H9 (cell line): ENCODE measurements around the gene IFT27. TPM values are rescaled to one million over a fixed set of nuclear protein-coding genes. Genes with fewer than 3 reads are reported as not detected.

Experiments
- DNase-seq: peaks from one replicate; pipeline ENCODE4 v3.0.0-alpha.2; 2017
- H2AFZ ChIP-seq: one replicate; pipeline ENCODE4 v1.6.1; 2013; ENCODE audit warnings: mild to moderate bottlenecking, low read length, control low read depth, moderate library complexity
- H2AK5ac ChIP-seq: 2 replicates; pipeline ENCODE4 v1.6.1; 2013; ENCODE audit warnings: low read length, control low read depth, mixed read lengths; ENCODE audit not compliant: insufficient read length
- H2BK120ac ChIP-seq: one replicate; pipeline ENCODE4 v1.6.1; 2013; ENCODE audit warnings: low read depth, mild to moderate bottlenecking, low read length, control low read depth, inconsistent platforms; ENCODE audit not compliant: poor library complexity, severe bottlenecking
- H2BK12ac ChIP-seq: 2 replicates; pipeline ENCODE4 v1.6.1; 2013; ENCODE audit warnings: low read length, control low read depth, mixed read lengths, low read depth; ENCODE audit not compliant: insufficient read length
- H2BK15ac ChIP-seq: 2 replicates; pipeline ENCODE4 v1.6.1; 2013; ENCODE audit warnings: low read depth, low read length, control low read depth
- H2BK20ac ChIP-seq: one replicate; pipeline ENCODE4 v1.6.1; 2013; ENCODE audit warnings: low read depth, mild to moderate bottlenecking, low read length, control low read depth, inconsistent platforms; ENCODE audit not compliant: poor library complexity, severe bottlenecking
- H2BK5ac ChIP-seq: 2 replicates; pipeline ENCODE4 v1.6.1; 2013; ENCODE audit warnings: low read length, control low read depth, mixed read lengths; ENCODE audit not compliant: insufficient read length
- H3K14ac ChIP-seq: 2 replicates; pipeline ENCODE4 v1.6.1; 2013; ENCODE audit warnings: low read length, control low read depth; ENCODE audit not compliant: insufficient read depth
- H3K18ac ChIP-seq: 2 replicates; pipeline ENCODE4 v1.6.1; 2013; ENCODE audit warnings: low read depth, mild to moderate bottlenecking, mixed read lengths, low read length, control low read depth; ENCODE audit not compliant: insufficient read length
- H3K23ac ChIP-seq: 2 replicates; pipeline ENCODE4 v1.6.1; 2013; ENCODE audit warnings: low read length, control low read depth, mixed read lengths, low read depth; ENCODE audit not compliant: insufficient read length
- H3K23me2 ChIP-seq: 2 replicates; pipeline ENCODE4 v1.6.1; 2013; ENCODE audit warnings: low read depth, mild to moderate bottlenecking, mixed read lengths, low read length, control low read depth; ENCODE audit not compliant: insufficient read length, poor library complexity, severe bottlenecking
- H3K27ac ChIP-seq: 2 replicates; pipeline ENCODE4 v1.5.1; 2013; ENCODE audit warnings: low read length, control low read depth, mixed read lengths, low read depth; ENCODE audit not compliant: insufficient read length
- H3K27me3 ChIP-seq: 2 replicates; pipeline ENCODE4 v1.6.1; 2013; ENCODE audit warnings: low read length, control low read depth, inconsistent platforms; ENCODE audit not compliant: insufficient read depth
- H3K4ac ChIP-seq: 2 replicates; pipeline ENCODE4 v1.6.1; 2013; ENCODE audit warnings: low read depth, mild to moderate bottlenecking, control low read depth, inconsistent platforms, low read length, moderate library complexity
- H3K4me1 ChIP-seq: 2 replicates; pipeline ENCODE4 v1.6.1; 2013; ENCODE audit warnings: low read length, control low read depth, inconsistent platforms; ENCODE audit not compliant: insufficient read depth
- H3K4me2 ChIP-seq: 2 replicates; pipeline ENCODE4 v1.6.1; 2013; ENCODE audit warnings: low read length, control low read depth, mixed read lengths; ENCODE audit not compliant: insufficient read length, insufficient read depth
- H3K56ac ChIP-seq: 2 replicates; pipeline ENCODE4 v1.6.1; 2013; ENCODE audit warnings: low read depth, mild to moderate bottlenecking, mixed read lengths, low read length, control low read depth; ENCODE audit not compliant: insufficient read length
- H3K79me1 ChIP-seq: 2 replicates; pipeline ENCODE4 v1.6.1; 2013; ENCODE audit warnings: low read depth, mild to moderate bottlenecking, moderate library complexity, low read length, control low read depth, inconsistent platforms; ENCODE audit not compliant: insufficient read depth, poor library complexity, severe bottlenecking
- H3K79me2 ChIP-seq: 2 replicates; pipeline ENCODE4 v1.6.1; 2013; ENCODE audit warnings: low read length, control low read depth, inconsistent platforms; ENCODE audit not compliant: insufficient read depth
- H3K9ac ChIP-seq: 2 replicates; pipeline ENCODE4 v1.6.1; 2013; ENCODE audit warnings: low read length, control low read depth, mixed read lengths; ENCODE audit not compliant: insufficient read length; ENCODE audit errors: extremely low read depth
- H3K9me3 ChIP-seq: one replicate; pipeline ENCODE4 v1.6.1; 2013; ENCODE audit warnings: low read depth, low read length, inconsistent platforms; ENCODE audit not compliant: control insufficient read depth
- H3T11ph ChIP-seq: one replicate; pipeline ENCODE4 v1.6.1; 2013; ENCODE audit warnings: mild to moderate bottlenecking, low read length, control low read depth, inconsistent platforms
- H4K20me1 ChIP-seq: one replicate; pipeline ENCODE4 v1.6.1; 2013; ENCODE audit not compliant: control insufficient read depth, insufficient read length, insufficient read depth
- H4K5ac ChIP-seq: 2 replicates; pipeline ENCODE4 v1.6.1; 2013; ENCODE audit warnings: low read depth, mild to moderate bottlenecking, mixed read lengths, low read length, control low read depth; ENCODE audit not compliant: insufficient read length
- H4K8ac ChIP-seq: replicated peaks from 2 replicates; pipeline ENCODE4 v1.6.1; 2013; ENCODE audit warnings: low read length, control low read depth, mixed read lengths, low read depth; ENCODE audit not compliant: insufficient read length
- H4K91ac ChIP-seq: 2 replicates; pipeline ENCODE4 v1.6.1; 2013; ENCODE audit warnings: low read depth, mild to moderate bottlenecking, moderate library complexity, mixed read lengths, low read length, control low read depth; ENCODE audit not compliant: insufficient read length
- H3K27ac Mint-ChIP-seq, 3 experiments: 2 replicates in 2 of 3; 3 replicates in 1 of 3; pipeline ENCODE4 v1.8.0; 2020 to 2021; ENCODE audit warnings: mixed read lengths in 3 of 3, mild to moderate bottlenecking in 1 of 3, moderate library complexity in 1 of 3
- H3K27me3 Mint-ChIP-seq: 2 replicates; pipeline ENCODE4 v1.8.0; 2021; ENCODE audit warnings: low read depth, mild to moderate bottlenecking, moderate library complexity, mixed read lengths
- H3K36me3 Mint-ChIP-seq, 3 experiments: 2 replicates in 2 of 3; 3 replicates in 1 of 3; pipeline ENCODE4 v1.8.0; 2020 to 2021; ENCODE audit warnings: low read depth in 3 of 3, mixed read lengths in 3 of 3; ENCODE audit not compliant: insufficient read depth in 1 of 3
- H3K4me1 Mint-ChIP-seq, 2 experiments: 2 replicates each; pipeline ENCODE4 v1.8.0; 2020; ENCODE audit warnings: mixed read lengths in 2 of 2
- H3K4me3 Mint-ChIP-seq, 2 experiments: 2 replicates in 1 of 2; 3 replicates in 1 of 2; pipeline ENCODE4 v1.8.0; 2020 to 2021; ENCODE audit warnings: mild to moderate bottlenecking in 2 of 2, mixed read lengths in 2 of 2, moderate library complexity in 1 of 2
- H3K9me3 Mint-ChIP-seq, 2 experiments: 2 replicates in 1 of 2; 3 replicates in 1 of 2; pipeline ENCODE4 v1.8.0; 2020; ENCODE audit warnings: mild to moderate bottlenecking in 2 of 2, mixed read lengths in 2 of 2, moderate library complexity in 1 of 2
- CTCF ChIP-seq: fragments of 200-600 bp; sonication (generic); conservative IDR thresholded peaks from 3 replicates; pipeline ENCODE4 v1.8.0; 2021; ENCODE audit warnings: antibody characterized with exemption, mild to moderate bottlenecking
- WGBS: extraction: QIAGEN DNeasy Blood & Tissue Kit; methylation state at CpG from one replicate; pipeline ENCODE4 v1.1.7; 2013; ENCODE audit warnings: missing lambda C conversion rate, low lambda C conversion rate, mixed read lengths; ENCODE audit not compliant: insufficient read length; ENCODE audit errors: extremely low coverage; 5-methylcytosine and 5-hydroxymethylcytosine counted together
- total RNA-seq: library from RNA; stranded (reverse); gene quantifications from 2 replicates; pipeline ENCODE4 v1.2.1, GENCODE V29; 2021

IFT27 gene
- total RNA-seq, 1 experiment from 2014 or later = 43.4 TPM

DNA sequence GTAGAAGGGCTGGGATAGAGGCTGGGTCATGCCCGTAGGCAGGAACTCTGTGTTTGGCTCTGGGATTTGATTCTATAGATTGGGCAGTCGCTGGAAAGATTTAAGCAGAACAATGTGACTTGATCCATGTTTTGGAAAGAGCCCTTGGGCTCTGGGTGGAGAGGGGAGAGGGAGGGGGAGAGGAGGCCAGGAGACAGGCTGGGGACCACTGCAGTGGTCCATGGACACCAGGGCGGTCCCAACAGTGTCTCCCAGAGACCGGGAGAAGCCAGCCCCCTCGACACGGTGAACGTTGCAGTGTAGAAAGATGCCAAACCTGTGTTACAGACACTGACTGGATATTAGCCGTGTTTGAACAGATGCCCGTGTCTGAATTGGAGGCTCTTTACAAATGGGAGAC is 21.5 kb upstream of the IFT27 start:
- H2BK15ac ChIP-seq = no peak overlapping the region
- H3K9ac ChIP-seq = no peak overlapping the region
- H3K27ac ChIP-seq = no peak overlapping the region
- no peak overlapping the region for H2BK120ac ChIP-seq
- no peaks in the 10 kb centered on the region for H3K9me3 ChIP-seq
- H2BK12ac ChIP-seq = no peak overlapping the region
- Mint-ChIP-seq H3K27ac (peak overlapping the region in 2 of 3 experiments; percentile 6 to 34; a peak in 1 of 7 replicates), H3K27me3 (peaks cover 13% of the 10 kb centered on the region), H3K36me3 (no peaks in the 10 kb centered on the region), H3K4me3 (peak overlapping the region in 1 of 2 experiments; percentile 16; a peak in 1 of 5 replicates), H3K9me3 (peaks cover 0 to 3% of the 10 kb centered on the region in 2 experiments; a peak in 2 of 5 replicates), H3K4me1 (peaks cover 45 to 46% of the 10 kb centered on the region in 2 experiments)
- H3K23me2 ChIP-seq = no peaks in the 10 kb centered on the region
- no peak for TF ChIP-seq CTCF
- no peak overlapping the region for H4K91ac ChIP-seq
- H3K18ac ChIP-seq = no peak overlapping the region
- no peak overlapping the region for H3K14ac ChIP-seq
- H2BK20ac ChIP-seq = no peak overlapping the region
- no peak overlapping the region for H4K5ac ChIP-seq
- no CpG with 5 or more reads among the region's 9 CpGs for WGBS
- H3K79me1 ChIP-seq = no peaks in the 10 kb centered on the region
- H3K4me2 ChIP-seq = no peak overlapping the region
- no peaks in the 10 kb centered on the region for H3K79me2 ChIP-seq
- no peaks in the 10 kb centered on the region for H4K20me1 ChIP-seq
- H2AFZ ChIP-seq = no peak overlapping the region
- DNase-seq = no peak
- no peak overlapping the region for H3T11ph ChIP-seq
- H3K4ac ChIP-seq = no peak overlapping the region
- H2AK5ac ChIP-seq = no peak overlapping the region
- peaks cover 15% of the 10 kb centered on the region; the same call in 1 of the 2 replicates for H3K4me1 ChIP-seq
- no peak overlapping the region for H2BK5ac ChIP-seq
- no peak overlapping the region for H3K56ac ChIP-seq
- H3K27me3 ChIP-seq = no peaks in the 10 kb centered on the region
- H3K23ac ChIP-seq = no peak overlapping the region
- H4K8ac ChIP-seq = no peak overlapping the region
